GM12878 (cell line): ENCODE data around the gene TMEM132D. TPM values are rescaled to one million over a fixed set of nuclear protein-coding genes. Genes with fewer than 3 reads are reported as not detected.

Experiments
- ATAC-seq: fragments of 200-7000 bp; cut with Tn5 transposase; 3 replicates; pipeline ENCODE4 v1.9.1; 2020; ENCODE audit warnings: mild to moderate bottlenecking, moderate library complexity
- BruUV-seq: library from RNA; stranded (reverse); fragments of 400-500 nt; replicated peaks from 2 replicates; lab custom pipeline; 2021; lab: Mats Ljungman, UMichigan
- CTCF ChIA-PET: fragments of 300-600 bp; sonication (Branson Sonifier 250); formaldehyde crosslinking; extraction: SDS; loops from one replicate; lab custom pipeline; 2021; ENCODE audit warnings: inconsistent platforms; lab: Yijun Ruan, JAX
- POLR2A ChIA-PET: fragments of 350-600 bp; formaldehyde crosslinking; extraction: SDS; loops from one replicate; lab custom pipeline; 2021; ENCODE audit warnings: inconsistent platforms; lab: Charles Lee
- RAD21 ChIA-PET: fragments of 300-600 bp; sonication (Branson Sonifier 250); formaldehyde crosslinking; loops from one replicate; lab custom pipeline; 2023; ENCODE audit warnings: antibody characterized with exemption; ENCODE audit not compliant: unreplicated experiment; lab: Charles Lee
- SMC1A ChIA-PET: fragments of 300-600 bp; sonication (Branson Sonifier 250); formaldehyde crosslinking; loops from one replicate; lab custom pipeline; 2023; ENCODE audit not compliant: unreplicated experiment, uncharacterized antibody; lab: Charles Lee
- DNase-seq: peaks from one replicate; pipeline ENCODE4 v3.0.0-alpha.2; 2011; ENCODE audit warnings: low read depth, low spot score
- FAIRE-seq: peaks from 3 replicates; lab custom pipeline; 2011; peaks lifted over from hg19 to GRCh38; lab: Jason Lieb, UNC
- H2AFZ ChIP-seq: 2 replicates; pipeline ENCODE4 v1.6.0; 2011; ENCODE audit warnings: low read depth, low read length, control low read depth; ENCODE audit not compliant: control insufficient read depth
- H3K27ac ChIP-seq: 2 replicates; pipeline ENCODE4 v1.5.1; 2011; ENCODE audit warnings: control low read depth; ENCODE audit not compliant: control insufficient read depth, insufficient read depth
- H3K27me3 ChIP-seq, 2 experiments: replicated peaks in 1 of 2; 2 replicates each; pipeline versions ENCODE4 v1.6.0 to v1.6.1; 2011; ENCODE audit warnings: low read length in 1 of 2; ENCODE audit not compliant: control insufficient read depth in 2 of 2, insufficient read depth in 2 of 2
- H3K36me3 ChIP-seq, 2 experiments: 2 replicates each; pipeline ENCODE4 v1.5.1; 2011; ENCODE audit warnings: low read length in 1 of 2; ENCODE audit not compliant: control insufficient read depth in 2 of 2, insufficient read depth in 2 of 2
- H3K4me1 ChIP-seq: 2 replicates; pipeline ENCODE4 v1.6.1; 2011; ENCODE audit warnings: mild to moderate bottlenecking, low read length, moderate library complexity, mixed read lengths; ENCODE audit not compliant: control insufficient read depth, insufficient read depth
- H3K4me2 ChIP-seq: 2 replicates; pipeline ENCODE4 v1.6.0; 2011; ENCODE audit warnings: control low read depth; ENCODE audit not compliant: control insufficient read depth, insufficient read depth
- H3K4me3 ChIP-seq: fragments of 200-600 bp; sonication (generic); 2 replicates; pipeline ENCODE4 v1.5.1; 2016
- H3K79me2 ChIP-seq: 2 replicates; pipeline ENCODE4 v1.6.0; 2011; ENCODE audit warnings: low read length; ENCODE audit not compliant: control insufficient read depth, insufficient read depth
- H3K9ac ChIP-seq: 2 replicates; pipeline ENCODE4 v1.8.0; 2011; ENCODE audit warnings: low read length, control low read depth, mixed read lengths; ENCODE audit not compliant: control insufficient read depth, insufficient read depth
- H3K9me3 ChIP-seq: replicated peaks from 3 replicates; pipeline ENCODE4 v1.5.1; 2011; ENCODE audit warnings: mild to moderate bottlenecking, low read length; ENCODE audit not compliant: control insufficient read depth, insufficient read depth
- H4K20me1 ChIP-seq: 2 replicates; pipeline ENCODE4 v1.6.0; 2011; ENCODE audit not compliant: control insufficient read depth, insufficient read depth
- BCL11A ChIP-seq: IDR thresholded peaks from 2 replicates; pipeline ENCODE4 v1.6.1; 2011; ENCODE audit warnings: low read depth, low read length
- EGR1 ChIP-seq, 2 experiments: IDR thresholded peaks; 1 replicate in 1 of 2; 2 replicates in 1 of 2; pipeline ENCODE4 v1.6.1; 2011 to 2012; ENCODE audit warnings: low read depth in 2 of 2, low read length in 2 of 2, borderline replicate concordance in 1 of 2, mild to moderate bottlenecking in 1 of 2, moderate library complexity in 1 of 2
- GABPA ChIP-seq: IDR thresholded peaks from 2 replicates; pipeline ENCODE4 v1.6.1; 2014; ENCODE audit warnings: antibody characterized with exemption, low read depth, mild to moderate bottlenecking, inconsistent platforms
- IKZF1 ChIP-seq: fragments of 450-650 bp; conservative IDR thresholded peaks from 2 replicates; pipeline ENCODE4 v1.6.1; 2017; ENCODE audit warnings: antibody characterized with exemption, mild to moderate bottlenecking
- MYB ChIP-seq: fragments of 150-350 bp; IDR thresholded peaks from 2 replicates; pipeline ENCODE4 v1.6.1; 2014; ENCODE audit warnings: mild to moderate bottlenecking, low read depth, low read length, borderline replicate concordance
- NBN ChIP-seq: fragments of 450-650 bp; IDR thresholded peaks from 2 replicates; pipeline ENCODE4 v1.6.1; 2016
- PAX8 ChIP-seq: fragments of 450-650 bp; IDR thresholded peaks from 2 replicates; pipeline ENCODE4 v1.6.1; 2017; ENCODE audit warnings: mild to moderate bottlenecking, moderate library complexity
- POLR2AphosphoS5 ChIP-seq: IDR thresholded peaks from 2 replicates; pipeline ENCODE4 v1.6.1; 2011; ENCODE audit warnings: mild to moderate bottlenecking, low read length, inconsistent platforms
- RAD21 ChIP-seq: IDR thresholded peaks from 2 replicates; pipeline ENCODE4 v1.6.1; 2011; ENCODE audit warnings: mild to moderate bottlenecking, low read depth, low read length, moderate library complexity; ENCODE audit not compliant: insufficient read depth
- RAD51 ChIP-seq: fragments of 450-650 bp; IDR thresholded peaks from 2 replicates; pipeline ENCODE4 v1.6.1; 2016; ENCODE audit warnings: moderate library complexity, mild to moderate bottlenecking, inconsistent platforms
- SREBF1 ChIP-seq: IDR thresholded peaks from 2 replicates; pipeline ENCODE4 v1.6.1; 2012; ENCODE audit warnings: mild to moderate bottlenecking, low read length
- SREBF2 ChIP-seq: IDR thresholded peaks from 2 replicates; pipeline ENCODE4 v1.6.1; 2012; ENCODE audit warnings: mild to moderate bottlenecking, low read length
- ZNF217 ChIP-seq: fragments of 450-650 bp; IDR thresholded peaks from 2 replicates; pipeline ENCODE4 v1.6.1; 2017; ENCODE audit warnings: antibody characterized with exemption, mild to moderate bottlenecking
- ZZZ3 ChIP-seq: IDR thresholded peaks from 2 replicates; pipeline ENCODE4 v1.6.1; 2011; ENCODE audit warnings: low read depth; ENCODE audit not compliant: control insufficient read depth, insufficient read length
- WGBS: methylation state at CpG from one replicate; pipeline ENCODE4 v1.1.6; 2016; ENCODE audit warnings: low lambda C conversion rate; ENCODE audit not compliant: insufficient replicate concordance, insufficient coverage; ENCODE audit errors: missing lambda C conversion rate; 5-methylcytosine and 5-hydroxymethylcytosine counted together
- in situ Hi-C: fragments of 300-500 bp; cut with MboI; formaldehyde crosslinking; loops from 9 replicates; pipeline ENCODE4 v1.14.3; 2018; ENCODE audit warnings: mixed read lengths
- intact Hi-C: fragments of 100-400 bp; cut with micrococcal nuclease; formaldehyde crosslinking; loops from one replicate; pipeline ENCODE4 v1.14.2; 2022; ENCODE audit not compliant: unreplicated experiment
- polyA plus RNA-seq, 11 experiments: library from polyadenylated mRNA; depleted of rRNA in 4 of 11; unstranded in 6 of 11; stranded (reverse) in 5 of 11; fragments of >200 nt; fragmentation: Nextera tagmentation in 4 of 11; fragmentation: Illumina TruSeq in 1 of 11; extraction: Ambion mirVana in 4 of 11; extraction: Trizol in 1 of 11; gene quantifications; 1 replicate in 1 of 11; 2 replicates in 10 of 11; pipeline versions ENCODE4 v1.2.1 to v1.2.3, GENCODE V29; 2011 to 2016; ENCODE audit warnings: inconsistent platforms in 2 of 11, missing spikeins in 2 of 11, low read depth in 1 of 11
- total RNA-seq, 4 experiments: library from RNA; depleted of rRNA in 3 of 4; stranded (reverse); fragments of >200 nt in 3 of 4; fragmentation: Illumina TruSeq in 1 of 4; extraction: Trizol in 1 of 4; gene quantifications; 2 replicates each; pipeline versions ENCODE4 v1.2.1 to v1.2.3, GENCODE V29; 2013 to 2021
- TF ChIP-seq, protein P1 (sequence below): IDR thresholded peaks from 2 replicates; pipeline ENCODE4 v1.6.1; 2011; ENCODE audit warnings: low read depth, mild to moderate bottlenecking, low read length, moderate library complexity, borderline replicate concordance; ENCODE audit errors: extremely low read depth
- TF ChIP-seq, protein P2 (sequence below): fragments of 450-650 bp; IDR thresholded peaks from 2 replicates; pipeline ENCODE4 v1.6.1; 2017; ENCODE audit warnings: mild to moderate bottlenecking, moderate library complexity

The TMEM132D gene
- total and polyA plus RNA-seq, 10 of the 15 experiments (the other 5 are each of a cell fraction or from before 2014, with no cell fraction given), result under 0.01 to 0.12 (median 0.02) TPM; not detected in 3

DNA sequence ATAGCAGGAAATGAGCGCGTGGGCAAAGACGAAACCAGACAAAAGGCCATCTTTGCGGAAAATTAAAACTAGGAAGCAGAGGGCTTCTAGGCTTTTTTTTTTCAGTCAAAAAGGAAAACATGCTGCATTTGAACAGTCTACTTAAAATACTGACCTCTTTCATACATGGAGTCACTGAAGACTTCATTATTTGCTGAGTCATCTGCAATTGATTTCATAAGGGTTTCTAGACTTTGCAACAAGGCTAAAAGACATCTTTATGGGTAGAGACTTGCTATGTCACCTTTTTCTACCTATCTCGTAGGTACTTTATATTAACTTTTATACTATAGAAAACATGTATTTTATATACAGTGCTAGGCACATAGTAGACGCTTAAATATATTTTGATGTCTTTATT lies 238.4 kb downstream of the TMEM132D start:
- no peaks in the 10 kb centered on the region for H3K4me1 ChIP-seq
- ATAC-seq, result no peak
- no peak overlapping the region for H3K9ac ChIP-seq
- H3K4me3 ChIP-seq, result no peak overlapping the region
- no peak for TF ChIP-seq POLR2AphosphoS5
- H2AFZ ChIP-seq, result no peak overlapping the region
- CTCF ChIA-PET, result no interaction called here
- H3K36me3 ChIP-seq, result no peaks in the 10 kb centered on the region
- WGBS, result 57% methylated on average over 6 of the region's 6 CpGs
- FAIRE-seq, result no peak
- H3K27ac ChIP-seq, result no peak overlapping the region
- POLR2A ChIA-PET, result no interaction called here
- H3K4me2 ChIP-seq, result no peak overlapping the region
- RAD21 ChIA-PET, result no interaction called here
- no peaks in the 10 kb centered on the region for H3K27me3 ChIP-seq
- intact Hi-C loops (no loop called here), in situ Hi-C loops (no loop called here)
- no peaks in the 10 kb centered on the region for H4K20me1 ChIP-seq
- no TSS peak for BruUV-seq
- SMC1A ChIA-PET, result no interaction called here
- no peak for DNase-seq
- H3K79me2 ChIP-seq, result no peaks in the 10 kb centered on the region
- no peaks in the 10 kb centered on the region for H3K9me3 ChIP-seq

DNA sequence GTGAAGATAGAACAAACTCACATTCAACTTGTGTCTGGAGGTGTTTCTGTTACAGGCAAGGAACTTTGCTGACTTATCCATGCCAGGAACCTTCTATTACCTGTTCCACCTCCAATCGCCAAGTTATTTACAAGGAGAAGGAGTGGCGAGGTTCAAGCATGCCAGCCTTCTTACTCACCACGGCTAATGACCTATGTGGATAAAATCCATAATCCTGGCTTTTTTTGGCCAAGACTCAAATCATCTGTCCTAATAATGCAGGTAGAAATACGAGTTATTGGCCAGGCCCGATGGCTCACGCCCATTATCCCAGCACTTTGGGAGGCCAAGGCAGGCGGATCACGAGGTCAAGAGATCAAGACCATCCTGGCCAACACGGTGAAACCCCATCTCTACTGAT lies 241.6 kb downstream of the TMEM132D start:
- TF ChIP-seq, protein P1, sequence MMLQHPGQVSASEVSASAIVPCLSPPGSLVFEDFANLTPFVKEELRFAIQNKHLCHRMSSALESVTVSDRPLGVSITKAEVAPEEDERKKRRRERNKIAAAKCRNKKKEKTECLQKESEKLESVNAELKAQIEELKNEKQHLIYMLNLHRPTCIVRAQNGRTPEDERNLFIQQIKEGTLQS, result no peak
- TF ChIP-seq PAX8, result no peak
- TF ChIP-seq EGR1 (IDR thresholded peaks at IDR 0.05; ENCODE audit: borderline replicate concordance in 1 of 2, low read depth in 2 of 2, low read length in 2 of 2), result no peak
- no peak for TF ChIP-seq RAD51
- TF ChIP-seq RAD21, result no peak
- no peak for TF ChIP-seq MYB
- no peak for TF ChIP-seq ZNF217
- TF ChIP-seq IKZF1, result no peak
- TF ChIP-seq SREBF2, result no peak
- TF ChIP-seq GABPA, result no peak
- TF ChIP-seq NBN, result no peak
- no peak for TF ChIP-seq SREBF1
- no peak for TF ChIP-seq ZZZ3
- TF ChIP-seq BCL11A, result no peak
- TF ChIP-seq, protein P2, sequence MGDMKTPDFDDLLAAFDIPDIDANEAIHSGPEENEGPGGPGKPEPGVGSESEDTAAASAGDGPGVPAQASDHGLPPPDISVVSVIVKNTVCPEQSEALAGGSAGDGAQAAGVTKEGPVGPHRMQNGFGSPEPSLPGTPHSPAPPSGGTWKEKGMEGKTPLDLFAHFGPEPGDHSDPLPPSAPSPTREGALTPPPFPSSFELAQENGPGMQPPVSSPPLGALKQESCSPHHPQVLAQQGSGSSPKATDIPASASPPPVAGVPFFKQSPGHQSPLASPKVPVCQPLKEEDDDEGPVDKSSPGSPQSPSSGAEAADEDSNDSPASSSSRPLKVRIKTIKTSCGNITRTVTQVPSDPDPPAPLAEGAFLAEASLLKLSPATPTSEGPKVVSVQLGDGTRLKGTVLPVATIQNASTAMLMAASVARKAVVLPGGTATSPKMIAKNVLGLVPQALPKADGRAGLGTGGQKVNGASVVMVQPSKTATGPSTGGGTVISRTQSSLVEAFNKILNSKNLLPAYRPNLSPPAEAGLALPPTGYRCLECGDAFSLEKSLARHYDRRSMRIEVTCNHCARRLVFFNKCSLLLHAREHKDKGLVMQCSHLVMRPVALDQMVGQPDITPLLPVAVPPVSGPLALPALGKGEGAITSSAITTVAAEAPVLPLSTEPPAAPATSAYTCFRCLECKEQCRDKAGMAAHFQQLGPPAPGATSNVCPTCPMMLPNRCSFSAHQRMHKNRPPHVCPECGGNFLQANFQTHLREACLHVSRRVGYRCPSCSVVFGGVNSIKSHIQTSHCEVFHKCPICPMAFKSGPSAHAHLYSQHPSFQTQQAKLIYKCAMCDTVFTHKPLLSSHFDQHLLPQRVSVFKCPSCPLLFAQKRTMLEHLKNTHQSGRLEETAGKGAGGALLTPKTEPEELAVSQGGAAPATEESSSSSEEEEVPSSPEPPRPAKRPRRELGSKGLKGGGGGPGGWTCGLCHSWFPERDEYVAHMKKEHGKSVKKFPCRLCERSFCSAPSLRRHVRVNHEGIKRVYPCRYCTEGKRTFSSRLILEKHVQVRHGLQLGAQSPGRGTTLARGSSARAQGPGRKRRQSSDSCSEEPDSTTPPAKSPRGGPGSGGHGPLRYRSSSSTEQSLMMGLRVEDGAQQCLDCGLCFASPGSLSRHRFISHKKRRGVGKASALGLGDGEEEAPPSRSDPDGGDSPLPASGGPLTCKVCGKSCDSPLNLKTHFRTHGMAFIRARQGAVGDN, result no peak
- no peak for FAIRE-seq
- intact Hi-C loops (no loop called here), in situ Hi-C loops (no loop called here)
- ChIA-PET POLR2A (no interaction called here), CTCF (no interaction called here), RAD21 (no interaction called here), SMC1A (interaction anchor here (0.7 kb wide), 1 partner anchor 238 kb away, joined by 4 read pairs; no protein-coding TSS in a partner anchor)
- WGBS, result 19% methylated on average over 9 of the region's 9 CpGs
- no peaks in the 10 kb centered on the region for H3K36me3 ChIP-seq
- ATAC-seq, result no peak
- no peak overlapping the region for H3K4me3 ChIP-seq
- no TSS peak for BruUV-seq
- H2AFZ ChIP-seq, result no peak overlapping the region
- H3K4me2 ChIP-seq, result no peak overlapping the region
- H3K79me2 ChIP-seq, result no peaks in the 10 kb centered on the region
- H3K27ac ChIP-seq, result no peak overlapping the region
- H3K9me3 ChIP-seq, result no peaks in the 10 kb centered on the region
- H3K27me3 ChIP-seq, result no peaks in the 10 kb centered on the region
- no peak overlapping the region for H3K9ac ChIP-seq
- H4K20me1 ChIP-seq, result no peaks in the 10 kb centered on the region
- no peak for DNase-seq
- H3K4me1 ChIP-seq, result no peaks in the 10 kb centered on the region
